HepG2 (cell line): ENCODE measurements around the gene MMP25. TPM values are rescaled to one million over a fixed set of nuclear protein-coding genes. Genes with fewer than 3 reads are reported as not detected.
A peak's percentile ranks its signal among the peaks of the same experiment; 100 is the strongest.

Experiments used
- ATAC-seq: fragments of 200-7000 bp; cut with Tn5 transposase; 3 replicates; pipeline ENCODE4 v1.9.1; 2020; ENCODE audit warnings: mild to moderate bottlenecking, moderate library complexity
- BruUV-seq: library from RNA; stranded (reverse); fragments of 400-500 nt; replicated peaks from 2 replicates; lab custom pipeline; 2021; lab: Mats Ljungman, UMichigan
- CTCF ChIA-PET: fragments of 300-600 bp; formaldehyde crosslinking; extraction: SDS; loops from one replicate; lab custom pipeline; 2021; ENCODE audit warnings: low total read pairs, inconsistent platforms, low intra/inter-chr PET ratio; lab: Yijun Ruan, JAX
- POLR2A ChIA-PET: fragments of 350-600 bp; sonication (Branson Sonifier 250); formaldehyde crosslinking; loops from one replicate; lab custom pipeline; 2020; ENCODE audit warnings: antibody characterized with exemption, inconsistent platforms; lab: Yijun Ruan, JAX
- DNase-seq: peaks from one replicate; pipeline ENCODE4 v3.0.0-alpha.2; 2015; ENCODE audit warnings: low spot score
- FAIRE-seq: peaks from 3 replicates; lab custom pipeline; 2011; peaks lifted over from hg19 to GRCh38; lab: Jason Lieb, UNC
- H2AFZ ChIP-seq: one replicate; pipeline ENCODE4 v1.6.1; 2011; ENCODE audit warnings: low read length, inconsistent platforms
- H3K27ac ChIP-seq: fragments of 300-600 bp; 3 replicates; pipeline ENCODE4 v1.8.0; 2011; ENCODE audit warnings: mixed run types, mild to moderate bottlenecking, mixed read lengths, low read length, inconsistent platforms; ENCODE audit not compliant: insufficient read depth; ENCODE audit errors: extremely low read length
- H3K27me3 ChIP-seq, 2 experiments: fragments of 200-600 bp in 1 of 2; 2 replicates in 1 of 2; 3 replicates in 1 of 2; pipeline versions ENCODE4 v1.6.0 to v1.8.0; 2011; ENCODE audit warnings: low read length in 2 of 2, mild to moderate bottlenecking in 2 of 2, moderate library complexity in 2 of 2, inconsistent platforms in 1 of 2; ENCODE audit not compliant: insufficient read depth in 2 of 2, control insufficient read depth in 1 of 2
- H3K36me3 ChIP-seq, 2 experiments: fragments of 200-600 bp in 1 of 2; replicated peaks in 1 of 2; 2 replicates in 1 of 2; 3 replicates in 1 of 2; pipeline versions ENCODE4 v1.5.1 to v1.8.0; 2011; ENCODE audit warnings: low read length in 2 of 2, inconsistent platforms in 1 of 2; ENCODE audit not compliant: insufficient read depth in 2 of 2, control insufficient read depth in 1 of 2
- H3K4me1 ChIP-seq: 2 replicates; pipeline ENCODE4 v1.5.1; 2012; ENCODE audit warnings: low read length, inconsistent platforms; ENCODE audit not compliant: insufficient read depth
- H3K4me2 ChIP-seq: 2 replicates; pipeline ENCODE4 v1.6.0; 2011; ENCODE audit warnings: low read depth, low read length, inconsistent platforms
- H3K4me3 ChIP-seq, 3 experiments: fragments of 200-600 bp in 1 of 3; sonication (generic), shearing (Covaris generic) in 1 of 3; replicated peaks in 1 of 3; 2 replicates each; pipeline ENCODE4 v1.5.1; 2011 to 2016; ENCODE audit warnings: low read length in 3 of 3, inconsistent platforms in 2 of 3, low read depth in 2 of 3, mild to moderate bottlenecking in 2 of 3, control low read depth in 1 of 3, mixed read lengths in 1 of 3; ENCODE audit not compliant: insufficient read depth in 1 of 3
- H3K79me2 ChIP-seq: one replicate; pipeline ENCODE4 v1.6.1; 2011; ENCODE audit warnings: low read length, inconsistent platforms; ENCODE audit not compliant: insufficient read depth
- H3K9ac ChIP-seq: 2 replicates; pipeline ENCODE4 v1.6.0; 2011; ENCODE audit warnings: mild to moderate bottlenecking, low read depth, low read length, inconsistent platforms; ENCODE audit not compliant: insufficient read depth
- H3K9me3 ChIP-seq: 2 replicates; pipeline ENCODE4 v1.5.1; 2012; ENCODE audit warnings: mild to moderate bottlenecking, low read length
- H4K20me1 ChIP-seq: 2 replicates; pipeline ENCODE4 v1.6.0; 2011; ENCODE audit warnings: inconsistent platforms, mild to moderate bottlenecking, low read length, moderate library complexity; ENCODE audit not compliant: insufficient read depth
- HNF4A ChIP-seq: sonication (generic); formaldehyde crosslinking; IDR thresholded peaks from 2 replicates; pipeline ENCODE4 v1.4.0; 2020; ENCODE audit warnings: missing genetic modification reagents
- MBNL3 ChIP-seq: fragments of 250-450 bp; sonication (Bioruptor Pico); conservative IDR thresholded peaks from 2 replicates; pipeline ENCODE4 v1.8.0; 2022; ENCODE audit warnings: mild to moderate bottlenecking, inconsistent platforms
- NFE2 ChIP-seq: sonication (generic); formaldehyde crosslinking; IDR thresholded peaks from 2 replicates; pipeline ENCODE4 v1.4.0; 2020; ENCODE audit warnings: missing genetic modification reagents
- NR1H2 ChIP-seq: sonication (generic); formaldehyde crosslinking; IDR thresholded peaks from 2 replicates; pipeline ENCODE4 v1.8.1; 2022; ENCODE audit warnings: low read depth, missing genetic modification reagents, borderline replicate concordance
- TFDP1 ChIP-seq: IDR thresholded peaks from 2 replicates; pipeline ENCODE4 v1.6.1; 2016; ENCODE audit warnings: missing compliant biosample characterization, missing genetic modification reagents, borderline replicate concordance
- WIZ ChIP-seq: sonication (generic); formaldehyde crosslinking; IDR thresholded peaks from 2 replicates; pipeline ENCODE4 v1.5.1; 2020; ENCODE audit warnings: mild to moderate bottlenecking, missing genetic modification reagents
- ZBTB40 ChIP-seq, 2 experiments: fragments of 450-650 bp in 1 of 2; sonication (generic) in 1 of 2; formaldehyde crosslinking in 1 of 2; IDR thresholded peaks; 2 replicates each; pipeline versions ENCODE4 v1.6.1 to v1.8.0; 2016 to 2022; ENCODE audit warnings: antibody characterized with exemption in 1 of 2, mild to moderate bottlenecking in 1 of 2, missing genetic modification reagents in 1 of 2
- ZNF510 ChIP-seq: sonication (generic); formaldehyde crosslinking; IDR thresholded peaks from 2 replicates; pipeline ENCODE4 v1.4.0; 2020; ENCODE audit warnings: low read depth, mild to moderate bottlenecking, missing genetic modification reagents
- ZNF703 ChIP-seq: sonication (generic); formaldehyde crosslinking; IDR thresholded peaks from 2 replicates; pipeline ENCODE4 v1.5.1; 2020; ENCODE audit warnings: missing genetic modification reagents, mild to moderate bottlenecking, moderate library complexity, borderline replicate concordance
- ZSCAN12 ChIP-seq: sonication (generic); formaldehyde crosslinking; IDR thresholded peaks from 2 replicates; pipeline ENCODE4 v1.9.0; 2021; ENCODE audit warnings: mild to moderate bottlenecking, missing genetic modification reagents
- WGBS: methylation state at CpG from one replicate; pipeline ENCODE4 v1.1.6; 2017; ENCODE audit warnings: low lambda C conversion rate; 5-methylcytosine and 5-hydroxymethylcytosine counted together
- in situ Hi-C: cut with HindIII; loops from 2 replicates; pipeline ENCODE4 v1.10.0; 2017; ENCODE audit warnings: low pct_unique_long_range_greater_than_20kb; ENCODE audit not compliant: extremely low pct_ligation_motif_present
- intact Hi-C: fragments of 100-400 bp; cut with micrococcal nuclease; formaldehyde crosslinking; loops from one replicate; pipeline ENCODE4 v1.10.0; 2022; ENCODE audit not compliant: unreplicated experiment
- polyA plus RNA-seq, 8 experiments: library from polyadenylated mRNA; depleted of rRNA in 3 of 8; stranded (reverse) in 7 of 8; unstranded in 1 of 8; fragments of >200 nt; fragmentation: Illumina TruSeq in 4 of 8; extraction: Trizol in 4 of 8; gene quantifications; 2 replicates each; pipeline versions ENCODE4 v1.2.1 to v1.2.3, GENCODE V29; 2011 to 2016; ENCODE audit warnings: low read depth in 4 of 8, missing spikeins in 1 of 8, mixed read lengths in 1 of 8; ENCODE audit not compliant: insufficient read depth in 1 of 8
- total RNA-seq, 5 experiments: library from RNA; depleted of rRNA; stranded (reverse); fragments of >200 nt; fragmentation: Illumina TruSeq; extraction: Trizol; gene quantifications; 2 replicates each; pipeline ENCODE4 v1.2.3, GENCODE V29; 2016; ENCODE audit warnings: low read depth in 1 of 5
- TF ChIP-seq, protein P1 (sequence below): sonication (generic); formaldehyde crosslinking; IDR thresholded peaks from 2 replicates; pipeline ENCODE4 v1.4.0; 2020; ENCODE audit warnings: mild to moderate bottlenecking, missing genetic modification reagents, borderline replicate concordance

The MMP25 gene
- total and polyA plus RNA-seq, 2 of the 13 experiments (the other 11 are each of a cell fraction or from before 2014, with no cell fraction given): 0.04 to 0.08 TPM

- FAIRE-seq (no peak), DNase-seq (peak; percentile 42), ATAC-seq (peak; percentile 72)
- H3K4me1 ChIP-seq: peaks cover 46% of the 10 kb centered on the region
- 3% methylated on average over 13 of the region's 14 CpGs for WGBS
- POLR2A ChIA-PET: interaction anchor here (0.8 to 3.0 kb wide), 15 partner anchors 9 to 1141 kb away, joined by 3 to 38 read pairs (median 5); partner anchors contain the start of genes IL32, ZNF213 and ZSCAN10
- CTCF ChIA-PET: interaction anchor here (1.7 to 2.3 kb wide), 2 partner anchors 14 to 28 kb away, joined by 4 to 7 read pairs; no protein-coding TSS in a partner anchor
- H3K9ac ChIP-seq: peak overlapping the region; percentile 72
- H4K20me1 ChIP-seq: no peaks in the 10 kb centered on the region
- H3K4me2 ChIP-seq: peak overlapping the region; percentile 93
- no peaks in the 10 kb centered on the region for H3K36me3 ChIP-seq
- H2AFZ ChIP-seq: no peak overlapping the region
- H3K27ac ChIP-seq: peak overlapping the region; percentile 59
- peak overlapping the region; percentile 51 to 79 (median 63) for H3K4me3 ChIP-seq
- BruUV-seq: TSS peak; percentile 69
- no peaks in the 10 kb centered on the region for H3K79me2 ChIP-seq
- H3K9me3 ChIP-seq: no peaks in the 10 kb centered on the region
- H3K27me3 ChIP-seq: no peaks in the 10 kb centered on the region
- intact Hi-C loops (loop anchor here (1.0 kb wide), 1 partner anchor 27 kb away; no protein-coding TSS in a partner anchor), in situ Hi-C loops (no loop called here)
- TF ChIP-seq, protein P1, sequence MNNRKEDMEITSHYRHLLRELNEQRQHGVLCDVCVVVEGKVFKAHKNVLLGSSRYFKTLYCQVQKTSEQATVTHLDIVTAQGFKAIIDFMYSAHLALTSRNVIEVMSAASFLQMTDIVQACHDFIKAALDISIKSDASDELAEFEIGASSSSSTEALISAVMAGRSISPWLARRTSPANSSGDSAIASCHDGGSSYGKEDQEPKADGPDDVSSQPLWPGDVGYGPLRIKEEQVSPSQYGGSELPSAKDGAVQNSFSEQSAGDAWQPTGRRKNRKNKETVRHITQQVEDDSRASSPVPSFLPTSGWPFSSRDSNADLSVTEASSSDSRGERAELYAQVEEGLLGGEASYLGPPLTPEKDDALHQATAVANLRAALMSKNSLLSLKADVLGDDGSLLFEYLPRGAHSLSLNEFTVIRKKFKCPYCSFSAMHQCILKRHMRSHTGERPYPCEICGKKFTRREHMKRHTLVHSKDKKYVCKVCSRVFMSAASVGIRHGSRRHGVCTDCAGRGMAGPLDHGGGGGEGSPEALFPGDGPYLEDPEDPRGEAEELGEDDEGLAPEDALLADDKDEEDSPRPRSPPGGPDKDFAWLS (CRISPR knock-in tag): no peak
- no peak for TF ChIP-seq NR1H2 (CRISPR knock-in tag)
- no peak for TF ChIP-seq ZBTB40 (IDR thresholded peaks at IDR 0.05)
- TF ChIP-seq ZBTB40 (CRISPR knock-in tag; IDR thresholded peaks at IDR 0.05): no peak
- no peak for TF ChIP-seq ZNF703
- TF ChIP-seq MBNL3 (CRISPR knock-in tag): no peak
- no peak for TF ChIP-seq TFDP1 (CRISPR knock-in tag)
- TF ChIP-seq ZSCAN12 (CRISPR knock-in tag): no peak
- TF ChIP-seq NFE2 (CRISPR knock-in tag): no peak
- TF ChIP-seq HNF4A: peak; percentile 90
- TF ChIP-seq ZNF510 (CRISPR knock-in tag): no peak
- no peak for TF ChIP-seq WIZ (CRISPR knock-in tag)
Measured at GRCh38 chr16:3086596-3087242, 40.4 kb downstream of the MMP25 start.
